HCT116 (cell line): ENCODE results near the gene IFT20. TPM values are rescaled to one million over a fixed set of nuclear protein-coding genes. Genes with fewer than 3 reads are reported as not detected.

Experiments
- ATAC-seq: fragments of 200-7000 bp; cut with Tn5 transposase; 2 replicates; pipeline ENCODE4 v1.9.1; 2020; ENCODE audit warnings: mild to moderate bottlenecking, moderate library complexity
- BruUV-seq: library from RNA; stranded (reverse); fragments of 400-500 nt; replicated peaks from 2 replicates; lab custom pipeline; 2021; lab: Mats Ljungman, UMichigan
- CTCF ChIA-PET: fragments of 300-600 bp; sonication (Branson Sonifier 250); formaldehyde crosslinking; loops from one replicate; lab custom pipeline; 2021; ENCODE audit warnings: antibody characterized with exemption; lab: Charles Lee
- POLR2A ChIA-PET: fragments of 300-600, 350-600 bp; sonication (Branson Sonifier 250); formaldehyde crosslinking; loops from one replicate; lab custom pipeline; 2021; ENCODE audit warnings: antibody characterized with exemption; lab: Charles Lee
- RAD21 ChIA-PET, 2 experiments: fragments of 300-600 bp; sonication (Branson Sonifier 250); formaldehyde crosslinking; loops; one replicate each; lab custom pipeline; 2023; ENCODE audit warnings: low total read pairs in 2 of 2; ENCODE audit not compliant: uncharacterized antibody in 2 of 2, unreplicated experiment in 2 of 2, low non-redundant PET in 1 of 2; lab: Charles Lee
- DNase-seq: peaks from one replicate; pipeline ENCODE4 v3.0.0-alpha.2; 2010; ENCODE audit warnings: low read depth, low spot score
- H2AFZ ChIP-seq: fragments of 200-600 bp; shearing (Covaris generic), sonication (generic); 2 replicates; pipeline ENCODE4 v1.6.1; 2017; ENCODE audit warnings: low read depth, mixed run types, mixed read lengths, antibody characterized with exemption, low read length; ENCODE audit not compliant: poor library complexity, severe bottlenecking
- H3K27ac ChIP-seq: 2 replicates; pipeline ENCODE4 v1.5.1; 2012; ENCODE audit warnings: low read depth, low read length
- H3K27me3 ChIP-seq: fragments of 200-600 bp; sonication (generic); 2 replicates; pipeline ENCODE4 v1.6.1; 2016; ENCODE audit warnings: mixed run types, low read length, mixed read lengths; ENCODE audit not compliant: insufficient read depth
- H3K36me3 ChIP-seq, 2 experiments: fragments of 200-500 bp in 1 of 2; fragments of 200-600 bp in 1 of 2; sonication (Bioruptor generic) in 1 of 2; sonication (generic) in 1 of 2; 2 replicates each; pipeline versions ENCODE4 v1.5.1 to v1.6.1; 2014 to 2016; ENCODE audit warnings: low read length in 2 of 2, inconsistent platforms in 1 of 2, mixed read lengths in 1 of 2, mixed run types in 1 of 2; ENCODE audit not compliant: insufficient read depth in 2 of 2, control insufficient read depth in 1 of 2
- H3K4me1 ChIP-seq, 2 experiments: fragments of 200-600 bp in 1 of 2; sonication (generic) in 1 of 2; 2 replicates each; pipeline versions ENCODE4 v1.5.1 to v1.6.1; 2012 to 2017; ENCODE audit warnings: low read length in 2 of 2, inconsistent platforms in 1 of 2, mild to moderate bottlenecking in 1 of 2, mixed read lengths in 1 of 2, mixed run types in 1 of 2, moderate library complexity in 1 of 2; ENCODE audit not compliant: insufficient read depth in 2 of 2, control insufficient read depth in 1 of 2
- H3K4me2 ChIP-seq: fragments of 200-600 bp; sonication (generic); 2 replicates; pipeline ENCODE4 v1.6.1; 2017; ENCODE audit warnings: mixed run types, low read length, mixed read lengths
- H3K4me3 ChIP-seq, 2 experiments: fragments of 200-600 bp in 1 of 2; sonication (generic) in 1 of 2; replicated peaks in 1 of 2; 2 replicates each; pipeline ENCODE4 v1.5.1; 2011 to 2016; ENCODE audit warnings: low read length in 2 of 2, control low read depth in 1 of 2, low read depth in 1 of 2, mild to moderate bottlenecking in 1 of 2, mixed read lengths in 1 of 2, mixed run types in 1 of 2
- H3K79me2 ChIP-seq: fragments of 200-600 bp; sonication (generic); 2 replicates; pipeline ENCODE4 v1.6.1; 2017; ENCODE audit warnings: mild to moderate bottlenecking, mixed run types, low read length, moderate library complexity, mixed read lengths; ENCODE audit not compliant: insufficient read depth
- H3K9ac ChIP-seq: fragments of 200-600 bp; sonication (generic); 2 replicates; pipeline ENCODE4 v1.6.1; 2016; ENCODE audit warnings: low read length, mixed read lengths
- H3K9me2 ChIP-seq: fragments of 200-600 bp; sonication (generic), shearing (Covaris generic); 2 replicates; pipeline ENCODE4 v1.6.1; 2017; ENCODE audit warnings: mixed run types, mild to moderate bottlenecking, moderate library complexity; ENCODE audit not compliant: insufficient read depth
- H3K9me3 ChIP-seq, 2 experiments: fragments of 200-500 bp in 1 of 2; fragments of 200-600 bp in 1 of 2; sonication (Bioruptor generic) in 1 of 2; sonication (generic) in 1 of 2; 2 replicates each; pipeline ENCODE4 v1.6.1; 2014 to 2017; ENCODE audit warnings: low read length in 2 of 2, mixed read lengths in 2 of 2, inconsistent platforms in 1 of 2, low read depth in 1 of 2, mild to moderate bottlenecking in 1 of 2, mixed run types in 1 of 2, moderate library complexity in 1 of 2; ENCODE audit not compliant: control insufficient read depth in 1 of 2, insufficient read depth in 1 of 2
- H4K20me1 ChIP-seq: fragments of 200-600 bp; sonication (generic), shearing (Covaris generic); 2 replicates; pipeline ENCODE4 v1.6.1; 2017; ENCODE audit warnings: mixed run types, mild to moderate bottlenecking, moderate library complexity; ENCODE audit not compliant: insufficient read depth
- ATF3 ChIP-seq: IDR thresholded peaks from 2 replicates; pipeline ENCODE4 v1.6.1; 2012
- CBX3 ChIP-seq: IDR thresholded peaks from 2 replicates; pipeline ENCODE4 v1.6.1; 2012; ENCODE audit warnings: low read depth
- CEBPB ChIP-seq: IDR thresholded peaks from 2 replicates; pipeline ENCODE4 v1.6.1; 2012; ENCODE audit warnings: low read depth
- EGR1 ChIP-seq: IDR thresholded peaks from 2 replicates; pipeline ENCODE4 v1.6.1; 2012; ENCODE audit warnings: low read depth
- ELF1 ChIP-seq: IDR thresholded peaks from 2 replicates; pipeline ENCODE4 v1.6.1; 2012; ENCODE audit warnings: low read depth, borderline replicate concordance
- EZH2 ChIP-seq: fragments of 200-600 bp; sonication (generic); IDR thresholded peaks from 2 replicates; pipeline ENCODE4 v1.6.1; 2017; ENCODE audit warnings: antibody characterized with exemption, mixed run types
- EZH2phosphoT487 ChIP-seq: fragments of 200-600 bp; IDR thresholded peaks from 2 replicates; pipeline ENCODE4 v1.6.1; 2018; ENCODE audit warnings: antibody characterized with exemption, borderline replicate concordance
- FOSL1 ChIP-seq: IDR thresholded peaks from 2 replicates; pipeline ENCODE4 v1.6.1; 2012; ENCODE audit warnings: low read depth
- JUND ChIP-seq: IDR thresholded peaks from 2 replicates; pipeline ENCODE4 v1.6.1; 2012
- MAX ChIP-seq: IDR thresholded peaks from 2 replicates; pipeline ENCODE4 v1.6.1; 2012
- POLR2A ChIP-seq: IDR thresholded peaks from 2 replicates; pipeline ENCODE4 v1.7.0; 2011; ENCODE audit warnings: borderline replicate concordance; ENCODE audit not compliant: insufficient read depth, insufficient read length; ENCODE audit errors: extremely low read depth
- POLR2AphosphoS5 ChIP-seq: IDR thresholded peaks from 2 replicates; pipeline ENCODE4 v1.6.1; 2011; ENCODE audit warnings: mild to moderate bottlenecking, low read depth, low read length, moderate library complexity
- SIN3A ChIP-seq: IDR thresholded peaks from 2 replicates; pipeline ENCODE4 v1.6.1; 2012; ENCODE audit warnings: low read depth
- SP1 ChIP-seq: IDR thresholded peaks from 2 replicates; pipeline ENCODE4 v1.6.1; 2012; ENCODE audit warnings: low read depth
- SRF ChIP-seq: IDR thresholded peaks from 2 replicates; pipeline ENCODE4 v1.6.1; 2012; ENCODE audit warnings: low read depth
- YY1 ChIP-seq: IDR thresholded peaks from 2 replicates; pipeline ENCODE4 v1.6.1; 2011; ENCODE audit warnings: low read length, low read depth, moderate library complexity, mild to moderate bottlenecking; ENCODE audit not compliant: insufficient replicate concordance; ENCODE audit errors: extremely low read depth
- ZBTB33 ChIP-seq: IDR thresholded peaks from 2 replicates; pipeline ENCODE4 v1.6.1; 2011; ENCODE audit warnings: mild to moderate bottlenecking, low read length, moderate library complexity; ENCODE audit not compliant: insufficient replicate concordance; ENCODE audit errors: extremely low read depth
- ZFX ChIP-seq: fragments of 450-650 bp; IDR thresholded peaks from 2 replicates; pipeline ENCODE4 v1.6.1; 2017
- ZNF274 ChIP-seq: fragments of 200-500 bp; sonication (Bioruptor generic); IDR thresholded peaks from 2 replicates; pipeline ENCODE4 v1.6.1; 2014; ENCODE audit warnings: mild to moderate bottlenecking, low read depth, low read length, inconsistent platforms
- intact Hi-C: fragments of 100-400 bp; cut with micrococcal nuclease; formaldehyde crosslinking; loops from 2 replicates; pipeline ENCODE4 v1.10.0; 2022
- total RNA-seq: library from RNA; stranded (reverse); gene quantifications from one replicate; pipeline ENCODE4 v1.2.1, GENCODE V29; 2021; ENCODE audit not compliant: unreplicated experiment
- TF ChIP-seq, protein P1 (sequence below), 3 experiments: fragments of 200-600 bp in 1 of 3; sonication (generic) in 1 of 3; IDR thresholded peaks in 2 of 3; conservative IDR thresholded peaks in 1 of 3; 2 replicates each; pipeline ENCODE4 v1.5.1; 2012 to 2017; ENCODE audit warnings: low read depth in 2 of 3, low read length in 2 of 3, antibody characterized with exemption in 1 of 3, borderline replicate concordance in 1 of 3, control low read depth in 1 of 3, mild to moderate bottlenecking in 1 of 3, mixed read lengths in 1 of 3, mixed run types in 1 of 3, moderate library complexity in 1 of 3; ENCODE audit not compliant: insufficient read depth in 1 of 3

The IFT20 gene
- total RNA-seq, 1 experiment from 2014 or later = 21.7 TPM

DNA sequence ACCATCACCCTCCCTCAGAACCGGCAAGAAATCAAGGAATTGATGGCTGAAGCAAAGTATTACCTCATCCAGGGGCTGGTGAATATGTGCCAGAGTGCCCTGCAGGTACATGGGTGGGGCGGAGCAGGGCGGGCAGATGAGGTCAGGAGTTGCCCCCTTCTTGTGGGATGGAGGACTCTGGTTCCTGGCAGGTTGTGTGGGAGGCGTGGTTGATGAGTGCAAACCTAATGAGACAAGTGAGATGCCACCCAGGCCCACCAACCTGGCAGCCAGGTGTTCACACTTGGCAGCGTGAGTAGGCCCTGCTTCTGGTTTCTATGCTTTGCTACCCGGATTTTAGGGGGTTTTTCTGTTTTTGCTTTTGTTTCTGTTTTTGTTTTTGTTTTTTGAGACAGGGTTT, 5.1 kb upstream of the IFT20 start:
- peaks cover 11 to 28% of the 10 kb centered on the region in 2 experiments for H3K4me1 ChIP-seq
- peaks cover 25 to 27% of the 10 kb centered on the region in 2 experiments; a peak in 3 of 4 replicates for H3K36me3 ChIP-seq
- H3K9me2 ChIP-seq = no peaks in the 10 kb centered on the region
- ATAC-seq = no peak
- H2AFZ ChIP-seq = no peak overlapping the region
- H3K27me3 ChIP-seq = no peaks in the 10 kb centered on the region
- H4K20me1 ChIP-seq = no peaks in the 10 kb centered on the region
- intact Hi-C loops = no loop called here
- H3K4me2 ChIP-seq = no peak overlapping the region
- ChIA-PET CTCF (no interaction called here), POLR2A (no interaction called here), RAD21 (no interaction called here)
- no peak overlapping the region for H3K4me3 ChIP-seq
- no peak for DNase-seq
- no peaks in the 10 kb centered on the region for H3K9me3 ChIP-seq
- no TSS peak for BruUV-seq
- no peak for TF ChIP-seq CBX3
- no peak for TF ChIP-seq ZBTB33
- no peak for TF ChIP-seq POLR2AphosphoS5
- no peak for TF ChIP-seq EGR1
- no peak for TF ChIP-seq SRF
- TF ChIP-seq JUND = no peak
- TF ChIP-seq FOSL1 = no peak
- TF ChIP-seq EZH2phosphoT487 = no peak
- no peak for TF ChIP-seq ZFX
- TF ChIP-seq, protein P1, sequence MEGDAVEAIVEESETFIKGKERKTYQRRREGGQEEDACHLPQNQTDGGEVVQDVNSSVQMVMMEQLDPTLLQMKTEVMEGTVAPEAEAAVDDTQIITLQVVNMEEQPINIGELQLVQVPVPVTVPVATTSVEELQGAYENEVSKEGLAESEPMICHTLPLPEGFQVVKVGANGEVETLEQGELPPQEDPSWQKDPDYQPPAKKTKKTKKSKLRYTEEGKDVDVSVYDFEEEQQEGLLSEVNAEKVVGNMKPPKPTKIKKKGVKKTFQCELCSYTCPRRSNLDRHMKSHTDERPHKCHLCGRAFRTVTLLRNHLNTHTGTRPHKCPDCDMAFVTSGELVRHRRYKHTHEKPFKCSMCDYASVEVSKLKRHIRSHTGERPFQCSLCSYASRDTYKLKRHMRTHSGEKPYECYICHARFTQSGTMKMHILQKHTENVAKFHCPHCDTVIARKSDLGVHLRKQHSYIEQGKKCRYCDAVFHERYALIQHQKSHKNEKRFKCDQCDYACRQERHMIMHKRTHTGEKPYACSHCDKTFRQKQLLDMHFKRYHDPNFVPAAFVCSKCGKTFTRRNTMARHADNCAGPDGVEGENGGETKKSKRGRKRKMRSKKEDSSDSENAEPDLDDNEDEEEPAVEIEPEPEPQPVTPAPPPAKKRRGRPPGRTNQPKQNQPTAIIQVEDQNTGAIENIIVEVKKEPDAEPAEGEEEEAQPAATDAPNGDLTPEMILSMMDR (IDR thresholded peaks at IDR 0.05 in 2 of 3, conservative IDR thresholded peaks at IDR 0.05 in 1 of 3; ENCODE audit: borderline replicate concordance in 1 of 3, insufficient read depth in 1 of 3, low read depth in 2 of 3, low read length in 2 of 3) = no peak
- no peak for TF ChIP-seq CEBPB
- TF ChIP-seq SP1 = no peak
- TF ChIP-seq YY1 = no peak
- TF ChIP-seq ELF1 = no peak
- TF ChIP-seq POLR2A = no peak
- TF ChIP-seq ATF3 = no peak
- TF ChIP-seq SIN3A = no peak
- TF ChIP-seq EZH2 = no peak
- TF ChIP-seq ZNF274 = no peak
- TF ChIP-seq MAX = no peak
- no peak overlapping the region for H3K9ac ChIP-seq
- H3K79me2 ChIP-seq = peaks cover 32% of the 10 kb centered on the region
- H3K27ac ChIP-seq = no peak overlapping the region
